OCI-LY7 (cell line): ENCODE results near the gene RPL6. TPM values are rescaled to one million over a fixed set of nuclear protein-coding genes. Genes with fewer than 3 reads are reported as not detected.

Experiments used
- BruUV-seq: library from RNA; stranded (reverse); fragments of 400-500 nt; replicated peaks from 2 replicates; lab custom pipeline; 2021; lab: Mats Ljungman, UMichigan
- CTCF ChIA-PET: fragments of 300-600 bp; sonication (Branson Sonifier 250); formaldehyde crosslinking; loops from one replicate; lab custom pipeline; 2022; ENCODE audit warnings: antibody characterized with exemption; ENCODE audit not compliant: unreplicated experiment; lab: Charles Lee
- POLR2A ChIA-PET: fragments of 300-600 bp; sonication (Branson Sonifier 250); formaldehyde crosslinking; loops from one replicate; lab custom pipeline; 2022; ENCODE audit warnings: antibody characterized with exemption; lab: Charles Lee
- DNase-seq: peaks from one replicate; pipeline ENCODE4 v3.0.0-alpha.2; 2015; ENCODE audit warnings: low spot score
- H2AFZ ChIP-seq: fragments of 200-600 bp; sonication (generic), shearing (Covaris generic); 2 replicates; pipeline ENCODE4 v1.6.1; 2014; ENCODE audit warnings: mild to moderate bottlenecking, antibody characterized with exemption, low read length, moderate library complexity
- H3K27ac ChIP-seq: fragments of 200-600 bp; sonication (generic); 2 replicates; pipeline ENCODE4 v1.5.1; 2014; ENCODE audit warnings: mixed run types, low read depth, mild to moderate bottlenecking, moderate library complexity, low read length, inconsistent platforms; ENCODE audit not compliant: poor library complexity, severe bottlenecking
- H3K36me3 ChIP-seq: fragments of 200-600 bp; sonication (generic); 2 replicates; pipeline ENCODE4 v1.6.1; 2014; ENCODE audit warnings: mild to moderate bottlenecking, antibody characterized with exemption, low read length, moderate library complexity, mixed read lengths; ENCODE audit not compliant: insufficient read depth
- H3K4me1 ChIP-seq: fragments of 200-600 bp; sonication (generic); 2 replicates; pipeline ENCODE4 v1.5.1; 2014; ENCODE audit warnings: mild to moderate bottlenecking, low read length; ENCODE audit not compliant: insufficient read depth, poor library complexity, severe bottlenecking
- H3K4me2 ChIP-seq: fragments of 200-600 bp; sonication (generic); 2 replicates; pipeline ENCODE4 v1.6.1; 2014; ENCODE audit warnings: mild to moderate bottlenecking, low read length
- H3K4me3 ChIP-seq: fragments of 200-600 bp; sonication (generic); 2 replicates; pipeline ENCODE4 v1.5.1; 2014; ENCODE audit warnings: mild to moderate bottlenecking, low read depth, low read length; ENCODE audit not compliant: poor library complexity, severe bottlenecking
- H3K79me2 ChIP-seq: fragments of 200-600 bp; sonication (generic); 2 replicates; pipeline ENCODE4 v1.6.1; 2016; ENCODE audit warnings: low read depth, mild to moderate bottlenecking, low read length, moderate library complexity, mixed read lengths; ENCODE audit not compliant: insufficient read depth
- H3K9me2 ChIP-seq: fragments of 200-600 bp; sonication (generic); 2 replicates; pipeline ENCODE4 v1.6.1; 2016; ENCODE audit warnings: mild to moderate bottlenecking, low read length, mixed read lengths; ENCODE audit not compliant: insufficient read depth
- H3K9me3 ChIP-seq: fragments of 200-600 bp; sonication (generic); 2 replicates; pipeline ENCODE4 v1.6.1; 2014; ENCODE audit warnings: mild to moderate bottlenecking, mixed run types, low read length, mixed read lengths
- H4K20me1 ChIP-seq: fragments of 200-600 bp; sonication (generic); 2 replicates; pipeline ENCODE4 v1.6.1; 2014; ENCODE audit warnings: mild to moderate bottlenecking, antibody characterized with exemption, low read length, moderate library complexity, mixed read lengths; ENCODE audit not compliant: insufficient read depth
- EZH2phosphoT487 ChIP-seq: fragments of 200-600 bp; sonication (generic); IDR thresholded peaks from 2 replicates; pipeline ENCODE4 v1.6.1; 2018; ENCODE audit warnings: low read depth, borderline replicate concordance, mild to moderate bottlenecking, mixed run types, antibody characterized with exemption, low read length, moderate library complexity, mixed read lengths
- intact Hi-C: fragments of 100-400 bp; cut with micrococcal nuclease; formaldehyde crosslinking; loops from one replicate; pipeline ENCODE4 v1.10.0; 2022; ENCODE audit not compliant: unreplicated experiment
- total RNA-seq, 2 experiments: library from RNA; depleted of rRNA in 1 of 2; stranded (reverse); fragments of >200 nt in 1 of 2; shearing (Covaris generic) in 1 of 2; gene quantifications; 2 replicates each; pipeline ENCODE4 v1.2.3, GENCODE V29; 2014 to 2022
- TF ChIP-seq, protein P1 (sequence below): fragments of 200-600 bp; sonication (generic); conservative IDR thresholded peaks from 2 replicates; pipeline ENCODE4 v1.5.1; 2014; ENCODE audit warnings: mild to moderate bottlenecking, antibody characterized with exemption, low read length, moderate library complexity, mixed read lengths

RPL6 gene
- total RNA-seq, 2 experiments from 2014 or later = 1,436 to 1,876 TPM

DNA sequence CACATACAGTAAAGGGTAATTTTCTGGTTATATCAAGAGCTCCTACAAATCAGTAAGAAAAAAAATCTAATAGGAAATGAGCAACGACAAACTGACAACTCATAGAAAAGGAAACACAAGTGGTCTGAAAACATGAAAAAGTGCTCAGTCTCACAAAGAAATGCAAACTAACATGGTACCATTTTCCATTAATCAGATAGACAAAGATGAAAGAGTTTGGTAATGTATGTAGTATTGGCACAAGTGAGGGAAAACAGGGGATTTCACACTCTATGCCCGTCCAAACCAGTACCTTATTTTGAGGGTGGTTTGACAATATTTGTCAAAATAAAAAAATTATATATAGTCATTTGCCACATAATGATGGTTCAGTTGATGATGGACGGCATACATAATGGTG lies 22.6 kb upstream of the RPL6 start:
- Histone ChIP-seq H3K4me3 (no peak overlapping the region), H3K9me2 (no peaks in the 10 kb centered on the region), H3K9me3 (no peaks in the 10 kb centered on the region), H3K79me2 (peaks cover 73% of the 10 kb centered on the region), H3K4me1 (no peaks in the 10 kb centered on the region), H3K4me2 (no peak overlapping the region), H3K27ac (no peak overlapping the region), H2AFZ (no peak overlapping the region), H3K36me3 (peaks cover 44% of the 10 kb centered on the region), H4K20me1 (no peaks in the 10 kb centered on the region)
- TF ChIP-seq, protein P1, sequence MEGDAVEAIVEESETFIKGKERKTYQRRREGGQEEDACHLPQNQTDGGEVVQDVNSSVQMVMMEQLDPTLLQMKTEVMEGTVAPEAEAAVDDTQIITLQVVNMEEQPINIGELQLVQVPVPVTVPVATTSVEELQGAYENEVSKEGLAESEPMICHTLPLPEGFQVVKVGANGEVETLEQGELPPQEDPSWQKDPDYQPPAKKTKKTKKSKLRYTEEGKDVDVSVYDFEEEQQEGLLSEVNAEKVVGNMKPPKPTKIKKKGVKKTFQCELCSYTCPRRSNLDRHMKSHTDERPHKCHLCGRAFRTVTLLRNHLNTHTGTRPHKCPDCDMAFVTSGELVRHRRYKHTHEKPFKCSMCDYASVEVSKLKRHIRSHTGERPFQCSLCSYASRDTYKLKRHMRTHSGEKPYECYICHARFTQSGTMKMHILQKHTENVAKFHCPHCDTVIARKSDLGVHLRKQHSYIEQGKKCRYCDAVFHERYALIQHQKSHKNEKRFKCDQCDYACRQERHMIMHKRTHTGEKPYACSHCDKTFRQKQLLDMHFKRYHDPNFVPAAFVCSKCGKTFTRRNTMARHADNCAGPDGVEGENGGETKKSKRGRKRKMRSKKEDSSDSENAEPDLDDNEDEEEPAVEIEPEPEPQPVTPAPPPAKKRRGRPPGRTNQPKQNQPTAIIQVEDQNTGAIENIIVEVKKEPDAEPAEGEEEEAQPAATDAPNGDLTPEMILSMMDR = no peak
- no peak for TF ChIP-seq EZH2phosphoT487
- intact Hi-C loops = no loop called here
- no TSS peak for BruUV-seq
- POLR2A ChIA-PET = interaction anchor here (1.1 kb wide), 1 partner anchor 39 kb away, joined by 3 read pairs; no protein-coding TSS in a partner anchor
- CTCF ChIA-PET = no interaction called here
- no peak for DNase-seq

DNA sequence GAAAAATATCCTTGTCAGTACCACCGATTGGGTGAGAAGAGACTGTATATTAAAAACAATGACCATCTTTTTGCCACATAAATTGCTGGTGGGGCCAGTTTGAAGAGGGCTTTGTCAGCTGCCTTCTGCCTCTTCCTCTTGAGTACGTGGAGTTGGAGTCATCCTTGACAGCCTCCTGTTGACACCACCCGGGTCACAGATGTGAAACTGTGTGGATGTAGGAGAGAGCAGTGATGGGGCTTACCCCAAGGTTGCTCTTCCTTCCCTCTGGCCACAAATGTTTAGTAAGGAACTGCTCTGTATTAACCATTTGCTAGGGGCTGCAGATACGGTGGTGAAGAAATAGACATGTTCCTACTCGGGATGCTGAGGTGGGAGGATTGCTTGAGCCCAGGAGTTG lies 21.5 kb upstream of the RPL6 start:
- Histone ChIP-seq H3K9me3 (no peaks in the 10 kb centered on the region), H3K4me3 (no peak overlapping the region), H3K9me2 (no peaks in the 10 kb centered on the region), H3K4me1 (no peaks in the 10 kb centered on the region), H3K27ac (no peak overlapping the region), H3K36me3 (peaks cover 54% of the 10 kb centered on the region), H3K4me2 (no peak overlapping the region), H2AFZ (no peak overlapping the region), H3K79me2 (peaks cover 73% of the 10 kb centered on the region), H4K20me1 (no peaks in the 10 kb centered on the region)
- DNase-seq = no peak
- ChIA-PET POLR2A (no interaction called here), CTCF (no interaction called here)
- no TSS peak for BruUV-seq
- TF ChIP-seq EZH2phosphoT487 = no peak
- TF ChIP-seq, protein P1 = no peak
- intact Hi-C loops = no loop called here

DNA sequence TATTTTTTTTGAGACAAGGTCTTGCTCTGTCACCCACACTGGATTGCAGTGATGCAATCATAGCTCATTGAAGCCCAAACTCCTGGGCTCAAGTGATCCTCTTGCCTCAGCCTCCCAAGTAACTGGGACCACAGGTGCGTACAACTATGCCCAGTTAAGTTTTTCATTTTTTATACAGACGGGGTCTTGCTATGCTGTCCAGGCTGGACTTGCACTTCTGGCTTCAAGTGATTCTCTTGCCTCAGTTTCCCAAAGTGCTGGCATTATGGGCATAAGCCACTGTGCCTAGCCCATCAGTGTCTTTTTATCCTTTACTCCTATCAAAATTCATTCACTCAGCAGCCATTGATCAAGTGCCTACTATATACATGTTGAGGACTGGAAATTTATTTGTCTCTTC lies 18.4 kb upstream of the RPL6 start:
- no peak overlapping the region for H3K27ac ChIP-seq
- ChIA-PET CTCF (interaction anchor here (0.6 kb wide), 1 partner anchor 88 kb away, joined by 5 read pairs; no protein-coding TSS in a partner anchor), POLR2A (no interaction called here)
- TF ChIP-seq, protein P1 = no peak
- no peak for TF ChIP-seq EZH2phosphoT487
- no peak for DNase-seq
- H4K20me1 ChIP-seq = peaks cover 6% of the 10 kb centered on the region; the same call in 1 of the 2 replicates
- H3K9me3 ChIP-seq = no peaks in the 10 kb centered on the region
- H3K79me2 ChIP-seq = peaks cover 81% of the 10 kb centered on the region
- H3K36me3 ChIP-seq = peaks cover 53% of the 10 kb centered on the region
- intact Hi-C loops = no loop called here
- H3K9me2 ChIP-seq = no peaks in the 10 kb centered on the region
- H3K4me3 ChIP-seq = no peak overlapping the region
- no peak overlapping the region for H3K4me2 ChIP-seq
- BruUV-seq = no TSS peak
- H3K4me1 ChIP-seq = no peaks in the 10 kb centered on the region
- H2AFZ ChIP-seq = no peak overlapping the region
